CD4-positive, alpha-beta T cell treated with Interferon alpha-2 for 1 hour (primary cell): Measurements from ENCODE around the gene NACAD.

ENCODE experiments used
- DNase-seq, 2 donors: peaks; one replicate each; pipeline ENCODE4 v3.0.0-alpha.2; 2020 to 2022

NACAD gene

GRCh38 chr7:45073786-45074527 is 14.8 kb downstream of the NACAD start:
- no peak for DNase-seq

DNA sequence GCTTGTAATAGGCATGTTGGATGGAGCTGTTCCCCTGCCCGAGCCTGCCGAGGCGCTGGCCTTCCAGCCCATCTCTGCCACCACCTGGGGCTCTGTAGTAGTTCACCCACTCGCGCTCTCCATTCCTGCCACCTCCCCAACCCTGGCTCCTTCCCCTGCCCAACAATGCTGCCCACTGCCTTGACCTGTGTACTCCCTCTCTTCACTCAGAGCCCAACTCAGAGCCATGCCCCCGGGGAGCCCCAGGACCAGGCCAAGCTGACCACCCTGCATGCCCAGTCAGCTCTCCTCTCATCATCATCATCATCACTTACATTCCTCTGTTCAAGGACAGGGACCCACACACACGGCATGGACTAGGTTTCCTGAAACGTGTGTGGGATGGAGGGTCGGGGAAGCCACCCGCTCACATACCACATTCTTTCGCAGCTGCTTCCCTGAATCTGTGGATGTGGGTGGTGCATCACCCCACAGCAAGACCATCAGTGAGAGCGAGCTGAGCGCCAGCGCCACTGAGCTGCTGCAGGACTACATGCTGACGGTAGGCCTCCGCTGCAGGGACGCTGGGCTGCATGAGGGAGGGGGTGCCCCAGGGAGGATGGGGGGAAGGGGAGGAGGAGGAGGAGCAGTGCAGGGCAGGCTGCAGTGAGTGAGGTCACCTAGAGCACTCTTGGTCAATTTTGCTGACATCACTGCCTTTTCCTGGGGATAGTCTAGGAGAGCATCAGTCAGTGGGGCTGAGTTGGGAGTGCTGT is 15.6 kb downstream of the NACAD start:
- DNase-seq = no peak

GRCh38 chr7:45072131-45073030 is 16.4 kb downstream of the NACAD start:
- no peak for DNase-seq

GRCh38 chr7:45071528-45071927 is 17.2 kb downstream of the NACAD start:
- DNase-seq = no peak

- no peak for DNase-seq
Measured at GRCh38 chr7:45070254-45070642, 18.5 kb downstream of the NACAD start.

DNA sequence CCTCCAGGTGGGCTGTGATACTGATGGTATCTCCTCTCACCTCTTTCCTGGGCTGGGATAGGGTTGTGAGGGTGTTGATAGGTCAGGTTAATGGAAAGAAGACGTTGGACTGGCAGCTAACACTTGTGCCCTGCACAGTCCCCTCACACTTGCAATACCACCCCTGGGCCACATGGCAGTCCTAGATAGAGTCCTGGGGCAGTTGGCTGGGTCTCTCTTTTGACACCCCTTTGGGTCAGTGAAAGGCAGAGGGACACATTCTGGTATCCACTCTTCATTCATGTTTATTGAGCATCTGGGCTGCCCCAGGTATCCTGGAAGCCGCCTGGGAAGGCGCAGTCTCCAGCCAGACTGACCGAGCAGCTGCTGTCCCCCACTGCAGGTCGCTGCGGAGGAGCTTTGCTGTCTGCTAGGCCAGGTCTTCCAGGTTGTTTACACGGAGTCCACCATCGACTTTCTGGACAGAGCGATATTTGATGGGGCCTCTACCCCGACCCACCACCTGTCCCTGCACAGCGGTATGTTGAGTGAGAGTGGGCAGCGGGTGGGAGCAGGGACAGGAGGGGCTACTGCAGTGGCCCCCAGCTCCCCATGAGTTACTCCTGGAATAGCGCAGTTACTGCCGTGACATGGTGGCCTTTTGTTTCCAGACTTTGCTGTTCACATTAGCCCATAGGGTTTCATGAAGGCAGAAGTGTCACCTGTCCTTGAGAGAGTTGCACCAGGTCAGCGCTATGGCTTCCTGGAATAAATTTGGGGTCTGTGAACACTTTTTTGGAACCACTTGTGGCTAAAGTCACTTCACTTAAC is 19.1 kb downstream of the NACAD start:
- no peak for DNase-seq

- DNase-seq = no peak
Measured at GRCh38 chr7:45068236-45069023, 20.3 kb downstream of the NACAD start.

- no peak for DNase-seq
Measured at GRCh38 chr7:45067582-45067981, 21.2 kb downstream of the NACAD start.

- peak in 1 of 2 donors; percentile 0 for DNase-seq
Measured at GRCh38 chr7:45066409-45066808, 22.4 kb downstream of the NACAD start.

GRCh38 chr7:45065031-45065995 is 23.5 kb downstream of the NACAD start:
- DNase-seq = peak in 1 of 2 donors; percentile 0

DNA sequence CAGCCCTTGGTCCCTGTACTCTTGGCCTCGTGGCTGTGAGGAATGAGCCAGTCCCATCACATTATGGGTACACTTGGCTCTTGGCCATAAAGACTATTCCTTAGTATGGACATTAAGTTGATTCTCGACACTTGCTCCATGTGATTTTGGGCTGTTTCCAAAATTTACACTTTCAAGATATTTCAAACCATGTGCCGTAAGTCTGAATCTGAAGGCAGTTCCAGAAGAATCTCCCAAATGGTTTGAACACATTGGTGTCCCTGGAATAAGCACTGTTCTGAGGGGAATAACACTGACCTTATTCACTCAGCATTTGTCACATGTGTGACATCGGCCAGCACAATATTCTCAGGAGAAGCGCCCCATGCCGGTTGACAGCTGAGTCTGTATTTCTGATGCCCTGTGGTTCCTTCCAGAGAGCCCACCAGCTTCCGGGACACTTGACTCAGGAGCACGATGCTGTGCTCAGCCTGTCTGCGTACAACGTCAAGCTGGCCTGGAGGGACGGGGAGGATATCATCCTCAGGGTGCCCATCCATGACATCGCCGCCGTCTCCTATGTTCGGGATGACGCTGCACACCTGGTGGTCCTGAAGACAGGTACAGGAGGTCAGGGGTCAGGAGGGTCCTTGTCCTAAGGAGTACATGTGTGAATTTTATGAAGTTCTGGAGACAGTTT is 24.6 kb downstream of the NACAD start:
- peak in 1 of 2 donors; percentile 0 for DNase-seq

DNA sequence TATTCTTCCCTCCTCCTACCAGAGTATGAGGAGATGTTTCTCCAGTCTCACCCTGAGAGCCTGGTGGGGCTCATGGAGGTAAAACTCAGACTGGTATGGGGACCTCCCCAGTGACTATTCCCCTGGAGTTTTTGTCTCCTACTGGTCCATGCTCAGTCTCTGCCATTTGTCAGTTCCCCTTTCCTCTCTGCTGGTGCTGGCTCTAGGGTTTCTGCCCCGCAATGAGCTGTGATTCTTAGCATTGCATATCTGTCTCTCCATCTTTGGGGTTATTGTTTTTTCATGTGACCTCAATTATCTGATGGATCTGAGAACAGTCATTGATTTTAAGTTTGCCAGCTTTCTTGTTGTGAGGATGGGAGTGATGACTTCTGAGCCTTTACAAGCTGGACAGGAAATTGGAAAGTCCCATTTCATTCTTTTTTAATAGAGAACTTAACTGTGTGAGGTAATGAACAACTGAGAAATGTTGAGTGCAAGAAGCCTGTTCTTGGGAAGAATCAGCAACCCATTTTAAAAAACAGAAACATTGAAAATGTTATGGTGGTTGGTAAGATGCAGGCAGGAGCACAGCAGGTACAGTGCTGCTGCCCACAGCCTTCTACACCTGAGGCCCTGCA is 26.9 kb downstream of the NACAD start:
- no peak for DNase-seq

GRCh38 chr7:45061352-45061751 is 27.4 kb downstream of the NACAD start:
- no peak for DNase-seq

DNA sequence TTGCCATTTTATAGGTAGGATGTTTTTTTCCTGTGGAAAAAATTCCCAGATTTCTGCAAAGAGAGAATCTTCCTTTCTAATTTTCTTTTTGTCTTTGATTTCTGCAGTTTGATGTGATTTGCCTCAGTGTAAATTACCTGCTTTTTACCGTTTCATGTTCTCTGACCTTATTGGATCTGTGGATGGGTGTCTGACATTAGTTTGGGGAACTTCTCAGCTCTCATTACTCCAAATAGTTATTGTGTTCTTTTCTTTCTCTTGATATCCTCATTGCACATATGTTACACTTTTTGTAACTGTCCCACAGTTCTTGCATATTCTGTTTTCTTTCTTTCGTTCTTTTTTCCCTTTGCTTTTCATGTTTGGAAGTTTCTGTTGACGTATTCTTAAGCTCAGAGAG is 28.5 kb downstream of the NACAD start:
- DNase-seq = no peak

DNA sequence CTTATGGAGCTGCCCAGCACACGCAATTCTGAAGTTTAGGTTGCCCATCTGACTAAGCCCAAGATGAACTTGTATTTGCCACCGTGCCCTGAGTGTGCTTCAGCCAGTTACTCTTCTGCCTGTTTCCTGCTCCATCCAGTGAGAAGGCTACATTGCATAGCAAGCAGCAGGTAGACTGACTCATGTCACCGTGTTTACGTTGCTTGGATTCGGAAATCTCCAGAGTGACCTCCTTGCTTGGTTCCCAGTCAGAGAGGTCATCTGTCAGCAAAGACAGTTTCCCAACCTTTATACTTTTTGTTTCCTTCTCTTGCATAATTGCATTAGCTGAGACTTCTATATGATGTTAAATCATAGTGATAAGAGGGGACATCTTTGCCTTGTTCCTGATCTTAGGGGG is 30.9 kb downstream of the NACAD start:
- no peak for DNase-seq

- DNase-seq = no peak
Measured at GRCh38 chr7:45055594-45056219, 33.1 kb downstream of the NACAD start.

DNA sequence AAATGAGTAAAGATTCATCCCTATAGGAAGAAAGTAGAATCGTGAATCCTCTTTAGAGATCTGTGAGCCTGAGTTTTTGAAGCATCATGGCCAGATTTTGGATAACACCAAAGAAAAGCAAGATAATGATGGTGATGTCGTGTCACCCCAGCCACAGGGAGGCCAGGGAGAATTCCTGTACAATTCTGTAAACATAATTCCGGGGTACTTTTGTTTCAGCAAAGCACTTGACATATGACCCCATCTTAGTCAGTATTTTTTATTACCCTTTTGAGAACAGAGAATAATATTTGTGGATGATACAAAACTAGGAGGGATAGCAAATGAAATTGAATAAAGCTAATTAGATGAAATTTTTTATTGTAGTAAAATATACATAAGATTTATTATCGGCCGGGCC is 33.8 kb downstream of the NACAD start:
- DNase-seq = no peak

DNA sequence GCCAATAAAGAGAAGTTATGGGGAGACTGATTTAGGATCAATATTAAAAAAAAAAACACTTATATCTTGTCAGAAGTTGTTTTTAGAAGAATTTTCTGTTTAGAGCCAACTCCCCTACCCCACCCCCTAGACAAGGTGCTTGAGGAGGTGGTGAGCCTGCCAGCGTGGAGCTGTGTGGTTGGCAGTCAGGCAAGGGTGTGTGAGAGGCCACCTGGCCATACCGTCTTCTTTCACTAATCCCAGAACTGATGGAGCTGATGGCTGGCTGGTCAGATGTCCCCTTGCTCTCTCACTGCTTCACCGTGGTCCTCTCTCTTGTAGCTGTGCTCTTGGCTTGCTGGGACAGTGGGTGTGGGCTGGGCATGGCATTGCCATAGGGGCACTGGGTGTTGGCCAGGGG is 34.3 kb downstream of the NACAD start:
- DNase-seq = no peak

GRCh38 chr7:45053941-45054340 is 34.8 kb downstream of the NACAD start:
- no peak for DNase-seq
